ENCODE measurements around the gene MAFG. TPM values are rescaled to one million over a fixed set of nuclear protein-coding genes. Genes with fewer than 3 reads are reported as not detected.

The MAFG gene
- total and polyA plus RNA-seq, 2 donors (not counting 3 experiments of a cell fraction or from before 2014, with no cell fraction given), result 27.6 to 35.0 TPM

- H3K79me2 ChIP-seq (ENCODE audit: control insufficient read depth, insufficient read depth, low read length), result peaks cover 43% of the 10 kb centered on the region
- no peak overlapping the region for H3K4me2 ChIP-seq (ENCODE audit: insufficient read depth, low read length)
- H3K9me1 ChIP-seq (replicated peaks; ENCODE audit: control insufficient read depth, extremely low read depth, insufficient read depth, low read length), result no peaks in the 10 kb centered on the region
- H4K20me1 ChIP-seq (replicated peaks; ENCODE audit: control insufficient read depth, extremely low read depth, insufficient read depth, low read length), result no peaks in the 10 kb centered on the region
- no peak overlapping the region for H2AFZ ChIP-seq (ENCODE audit: low read depth, low read length)
- FAIRE-seq (no peak), DNase-seq (ENCODE audit: low read depth, low spot score) (no peak)
- TF ChIP-seq POLR2AphosphoS5 (IDR thresholded peaks at IDR 0.05; ENCODE audit: insufficient read depth, low read depth, low read length) (no peak), JUN (IDR thresholded peaks at IDR 0.05; ENCODE audit: borderline replicate concordance, insufficient read depth, insufficient read length, low read depth) (no peak)
- dilution Hi-C loops (cut with MboI; ENCODE audit: extremely low pct_ligation_motif_present, low sequenced_read_pairs), result no loop called here
- ChIA-PET CTCF (interaction anchor here (0.8 kb wide), 1 partner anchor 15 kb away, joined by 3 read pairs; the partner anchor contains the start of gene ARHGDIA), POLR2A (no interaction called here)
- peaks cover 26 to 42% of the 10 kb centered on the region in 2 experiments for H3K36me3 ChIP-seq (ENCODE audit: control insufficient read depth in 2 of 2, extremely low read depth in 1 of 2, insufficient read depth in 2 of 2, low read length in 2 of 2)
- intact Hi-C loops (cut with micrococcal nuclease), result no loop called here
- H3K4me1 ChIP-seq (ENCODE audit: control insufficient read depth, extremely low read depth, insufficient read depth, low read length), result peaks cover 13% of the 10 kb centered on the region
- H3K9ac ChIP-seq (replicated peaks; ENCODE audit: extremely low read depth, insufficient read depth, low read length), result no peak overlapping the region
- no peak overlapping the region for H3K27ac ChIP-seq (ENCODE audit: insufficient read depth, low read depth, low read length)
- H3K27me3 ChIP-seq (ENCODE audit: control insufficient read depth in 2 of 2, insufficient read depth in 2 of 2, low read length in 2 of 2), result no peaks in the 10 kb centered on the region
- no peaks in the 10 kb centered on the region for H3K9me3 ChIP-seq (replicated peaks; ENCODE audit: control insufficient read depth, insufficient read depth, low read length)
- H3K4me3 ChIP-seq (replicated peaks in 1 of 3; ENCODE audit: insufficient read depth in 1 of 3, low read depth in 1 of 3, low read length in 3 of 3), result no peak overlapping the region
- BruUV-seq (replicated peaks), result no TSS peak
Observed at GRCh38 chr17:81885869-81886548, 41.5 kb downstream of the MAFG start.

DNA sequence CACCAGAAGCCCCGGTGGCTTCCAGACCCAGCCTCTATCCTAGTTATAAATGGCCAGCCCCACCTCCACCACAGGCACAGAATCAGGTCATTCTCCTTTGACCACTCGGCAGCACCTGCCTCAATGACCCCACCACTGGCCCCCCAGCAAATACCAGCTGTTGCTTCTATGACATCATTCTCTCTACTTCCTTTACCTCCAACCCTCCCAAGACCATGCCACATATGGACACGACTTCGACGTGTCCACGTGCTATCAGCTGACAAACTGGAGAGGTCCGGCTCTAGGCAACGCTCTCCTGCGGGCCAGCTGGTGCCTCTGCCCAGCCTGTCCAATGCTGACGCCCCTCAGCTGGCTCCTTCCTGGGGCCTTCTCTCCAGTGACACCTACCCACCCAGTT, 42.1 kb downstream of the MAFG start:
- H3K9me1 ChIP-seq (replicated peaks; ENCODE audit: control insufficient read depth, extremely low read depth, insufficient read depth, low read length), result no peaks in the 10 kb centered on the region
- POLR2A ChIA-PET, result no interaction called here
- H3K36me3 ChIP-seq (ENCODE audit: control insufficient read depth in 2 of 2, extremely low read depth in 1 of 2, insufficient read depth in 2 of 2, low read length in 2 of 2), result peaks cover 26 to 42% of the 10 kb centered on the region in 2 experiments
- no TSS peak for BruUV-seq (replicated peaks)
- peaks cover 10% of the 10 kb centered on the region for H3K4me1 ChIP-seq (ENCODE audit: control insufficient read depth, extremely low read depth, insufficient read depth, low read length)
- DNase-seq (ENCODE audit: low read depth, low spot score) (no peak), FAIRE-seq (no peak)
- H3K27ac ChIP-seq (ENCODE audit: insufficient read depth, low read depth, low read length), result no peak overlapping the region
- H3K79me2 ChIP-seq (ENCODE audit: control insufficient read depth, insufficient read depth, low read length), result peaks cover 37% of the 10 kb centered on the region
- H3K9ac ChIP-seq (replicated peaks; ENCODE audit: extremely low read depth, insufficient read depth, low read length), result no peak overlapping the region
- H3K9me3 ChIP-seq (replicated peaks; ENCODE audit: control insufficient read depth, insufficient read depth, low read length), result no peaks in the 10 kb centered on the region
- no peak overlapping the region for H3K4me3 ChIP-seq (replicated peaks in 1 of 3; ENCODE audit: insufficient read depth in 1 of 3, low read depth in 1 of 3, low read length in 3 of 3)
- no peak overlapping the region for H3K4me2 ChIP-seq (ENCODE audit: insufficient read depth, low read length)
- H3K27me3 ChIP-seq (ENCODE audit: control insufficient read depth in 2 of 2, insufficient read depth in 2 of 2, low read length in 2 of 2), result no peaks in the 10 kb centered on the region
- dilution Hi-C loops (cut with MboI; ENCODE audit: extremely low pct_ligation_motif_present, low sequenced_read_pairs) (no loop called here), intact Hi-C loops (cut with micrococcal nuclease) (no loop called here)
- CTCF ChIA-PET, result no interaction called here
- no peaks in the 10 kb centered on the region for H4K20me1 ChIP-seq (replicated peaks; ENCODE audit: control insufficient read depth, extremely low read depth, insufficient read depth, low read length)
- H2AFZ ChIP-seq (ENCODE audit: low read depth, low read length), result no peak overlapping the region
- TF ChIP-seq POLR2AphosphoS5 (IDR thresholded peaks at IDR 0.05; ENCODE audit: insufficient read depth, low read depth, low read length), result no peak
- no peak for TF ChIP-seq FOS (IDR thresholded peaks at IDR 0.05; ENCODE audit: borderline replicate concordance, insufficient read depth, low read length)
- no peak for TF ChIP-seq EZH2 (IDR thresholded peaks at IDR 0.05; ENCODE audit: borderline replicate concordance, low read depth, low read length, severe bottlenecking)
- TF ChIP-seq POLR2A (IDR thresholded peaks at IDR 0.05; ENCODE audit: low read depth, low read length), result no peak
- no peak for TF ChIP-seq JUN (IDR thresholded peaks at IDR 0.05; ENCODE audit: borderline replicate concordance, insufficient read depth, insufficient read length, low read depth)
- no peak for TF ChIP-seq GATA2 (IDR thresholded peaks at IDR 0.05; ENCODE audit: insufficient read depth, insufficient read length, low read depth, low read length)
- no peak for TF ChIP-seq CTCF (IDR thresholded peaks at IDR 0.05; ENCODE audit: extremely low read depth in 1 of 2, insufficient read depth in 1 of 2, low read depth in 1 of 2, low read length in 2 of 2)
- TF ChIP-seq, protein P1, sequence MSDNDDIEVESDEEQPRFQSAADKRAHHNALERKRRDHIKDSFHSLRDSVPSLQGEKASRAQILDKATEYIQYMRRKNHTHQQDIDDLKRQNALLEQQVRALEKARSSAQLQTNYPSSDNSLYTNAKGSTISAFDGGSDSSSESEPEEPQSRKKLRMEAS (IDR thresholded peaks at IDR 0.05; ENCODE audit: insufficient read depth, insufficient read length), result no peak
- TF ChIP-seq MYC (IDR thresholded peaks at IDR 0.05; ENCODE audit: low read depth, low read length), result no peak

All from endothelial cell of umbilical vein (primary cell).